Heart left ventricle (tissue), 16 donors: ENCODE measurements around the gene POTEF. TPM values are rescaled to one million over a fixed set of nuclear protein-coding genes. Genes with fewer than 3 reads are reported as not detected.
"Not testable (repeated sequence)": the region's sequence is repeated elsewhere in the genome, so short reads cannot be mapped to it uniquely, and the experiment has no call there.

ENCODE experiments used
- ATAC-seq, 4 donors: fragments of 200-7000 bp; cut with Tn5 transposase; one replicate each; pipeline ENCODE4 v1.9.1; 2020 to 2022; ENCODE audit warnings: moderate library complexity in 4 of 4, mild to moderate bottlenecking in 3 of 4, moderate number of reproducible peaks in 1 of 4
- DNase-seq, 5 donors: peaks; one replicate each; pipeline ENCODE4 v3.0.0-alpha.2; 2020
- H3K27ac ChIP-seq, 12 donors: fragments of 200-600 bp; sonication (generic) in 4 of 12; one replicate each; pipeline versions ENCODE4 v1.5.0 to v1.8.0; 2016 to 2022; ENCODE audit warnings: mild to moderate bottlenecking in 2 of 12
- H3K27me3 ChIP-seq, 9 donors: fragments of 200-600 bp; sonication (generic) in 2 of 9; one replicate each; pipeline versions ENCODE4 v1.5.1 to v1.8.0; 2016 to 2022; ENCODE audit warnings: mild to moderate bottlenecking in 3 of 9
- H3K36me3 ChIP-seq, 9 donors: fragments of 200-600 bp; sonication (generic) in 2 of 9; one replicate each; pipeline versions ENCODE4 v1.5.0 to v1.8.0; 2018 to 2022; ENCODE audit warnings: mild to moderate bottlenecking in 2 of 9
- H3K4me1 ChIP-seq, 12 donors: fragments of 200-600 bp; sonication (generic) in 4 of 12; one replicate each; pipeline versions ENCODE4 v1.5.0 to v1.8.0; 2016 to 2022; ENCODE audit warnings: mild to moderate bottlenecking in 3 of 12
- H3K4me3 ChIP-seq, 12 donors: fragments of 200-600 bp; sonication (generic) in 4 of 12; one replicate each; pipeline versions ENCODE4 v1.5.0 to v1.8.0; 2017 to 2022; ENCODE audit warnings: mild to moderate bottlenecking in 9 of 12, moderate library complexity in 4 of 12
- H3K9me3 ChIP-seq, 12 donors: fragments of 200-600 bp; sonication (generic) in 4 of 12; one replicate each; pipeline versions ENCODE4 v1.5.0 to v1.8.0; 2016 to 2022; ENCODE audit warnings: mild to moderate bottlenecking in 1 of 12
- WGBS, 4 donors: extraction: QIAGEN DNeasy Blood & Tissue Kit in 2 of 4; methylation state at CpG; one replicate each; pipeline versions ENCODE4 v1.1.5 to v1.1.7; 2013 to 2018; 5-methylcytosine and 5-hydroxymethylcytosine counted together
- intact Hi-C, 10 donors: fragments of 100-400 bp; cut with DNase I; formaldehyde crosslinking; loops; one replicate each; pipeline versions ENCODE4 v1.11.1 to v1.14.2; 2022
- polyA plus RNA-seq, 2 donors: library from polyadenylated mRNA; stranded (reverse); fragments of 200-250 nt; gene quantifications; one replicate each; pipeline ENCODE4 v1.2.3, GENCODE V29; 2013
- total RNA-seq, 9 donors: library from RNA; depleted of rRNA in 2 of 9; stranded (reverse); fragments of >200 nt in 2 of 9; fragmentation: NEBNext Ultra II Directional in 3 of 9; extraction: Animal tissue kit (Norgen Biotek cat#: 25700) in 3 of 9; gene quantifications; one replicate each; pipeline versions ENCODE4 v1.1.0 to v1.2.4, GENCODE V29; 2016 to 2023
- donor health status: ischemic (EF 13 %, LVEDD 7.1; RV severe dilation, severe dysfunction).
- donor health status: healthy with polysubstance abuse.
- donor health status: DM: no; HTN: yes; CAD: no.
- donor health status: DM: no; HTN: no; CAD: no.
- donor health status: ischemic (EF 25% LVEDD 6.9; RV normal size, moderate dysfunction).
- donor health status: ischemic (EF 25% LVEDD 5.7; RV mildly dilated, moderate dysfunction).
- donor health status: healthy.
- donor health status: DM: yes; HTN: yes; CAD: no.
- donor health status: ischemic (EF 35%, LVEDD 5.7; RV mildly dilated, moderate dysfunction).
- donor health status: nonischemic (EF 11% LVEDD 7.7; RV severe dilation, severe dysfunction).
- donor health status: DM: yes; HTN: yes; CAD: no.
- donor health status: PGD.
- donor health status: ischemic (EF 29% LVEDD 5.4; RV normal size, mild dysfunction).
- donor health status: nonischemic (EF 23%, LVEDD 6.1; RV moderate dilation, normal function).

POTEF gene
- total and polyA plus RNA-seq, 11 donors: not detected

DNA sequence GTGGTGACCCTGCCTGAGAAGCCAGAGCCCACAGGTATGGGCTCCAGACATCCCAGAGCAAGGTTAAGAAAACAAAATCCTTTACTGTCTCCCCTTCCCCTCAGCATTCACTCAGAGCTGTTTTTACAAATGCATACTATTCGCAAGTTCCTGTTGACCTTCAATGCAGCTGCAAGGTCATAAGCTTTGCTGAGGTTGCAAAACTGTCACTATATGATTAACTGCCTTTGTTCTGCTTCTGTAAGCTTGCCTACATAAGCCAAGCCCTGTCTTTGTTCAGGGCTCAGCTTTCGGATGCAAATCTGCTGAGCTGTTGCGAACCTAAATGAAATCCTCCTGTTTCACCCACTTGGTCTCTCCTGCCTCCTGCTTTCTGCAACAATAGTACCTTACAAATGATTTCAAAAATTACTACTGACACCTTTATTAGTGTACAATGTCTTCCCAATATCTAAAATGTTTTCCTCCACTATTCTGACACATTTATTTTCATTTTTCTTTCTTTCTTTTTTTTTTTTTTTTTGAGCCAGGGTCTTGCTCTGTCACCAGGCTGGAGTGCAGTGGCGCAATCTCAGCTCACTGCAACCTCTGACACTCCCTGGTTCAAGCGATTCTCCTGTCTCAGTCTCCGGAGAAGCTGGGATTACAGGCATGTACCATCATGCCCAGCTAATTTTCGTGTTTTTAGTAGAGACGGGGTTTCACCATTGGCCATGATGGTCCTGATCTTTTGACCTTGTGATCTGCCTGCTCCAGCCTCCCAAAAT lies 26.2 kb downstream of the POTEF start:
- WGBS, 4 donors: 61 to 84% (median 76%) methylated on average over 6 to 8 of the region's 8 CpGs
- H3K36me3 ChIP-seq, intact Hi-C loops, H3K27ac ChIP-seq, H3K27me3 ChIP-seq, ATAC-seq, DNase-seq, H3K4me1 ChIP-seq, H3K9me3 ChIP-seq, H3K4me3 ChIP-seq: not testable (repeated sequence)

DNA sequence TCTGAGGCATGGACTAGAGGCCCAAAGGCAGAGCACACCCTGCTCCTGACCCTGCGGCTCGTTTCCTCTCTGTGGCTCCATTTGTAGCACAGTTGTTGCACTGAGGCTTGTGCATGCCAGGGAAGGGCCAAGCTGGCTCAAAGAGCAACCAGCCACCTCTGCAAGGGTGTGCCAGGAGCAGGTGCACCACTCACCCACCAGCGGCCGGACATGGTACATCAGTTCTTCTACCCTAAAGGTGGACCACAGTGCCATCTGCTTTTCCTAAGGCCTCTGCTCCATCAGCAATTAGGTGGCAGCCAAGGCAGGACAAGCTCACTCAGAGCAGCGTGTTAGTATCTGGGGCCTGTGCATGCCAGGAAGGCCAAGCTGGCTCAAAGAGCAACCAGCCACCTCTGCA lies 66.4 kb downstream of the POTEF start:
- H3K36me3 ChIP-seq, H3K9me3 ChIP-seq, DNase-seq, H3K4me1 ChIP-seq, intact Hi-C loops, H3K27me3 ChIP-seq, H3K27ac ChIP-seq, H3K4me3 ChIP-seq, ATAC-seq: not testable (repeated sequence)
- WGBS, 4 donors: 90 to 92% (median 92%) methylated on average over 2 to 5 of the region's 5 CpGs; no CpG with 5 or more reads in 1 of the 4 donors

DNA sequence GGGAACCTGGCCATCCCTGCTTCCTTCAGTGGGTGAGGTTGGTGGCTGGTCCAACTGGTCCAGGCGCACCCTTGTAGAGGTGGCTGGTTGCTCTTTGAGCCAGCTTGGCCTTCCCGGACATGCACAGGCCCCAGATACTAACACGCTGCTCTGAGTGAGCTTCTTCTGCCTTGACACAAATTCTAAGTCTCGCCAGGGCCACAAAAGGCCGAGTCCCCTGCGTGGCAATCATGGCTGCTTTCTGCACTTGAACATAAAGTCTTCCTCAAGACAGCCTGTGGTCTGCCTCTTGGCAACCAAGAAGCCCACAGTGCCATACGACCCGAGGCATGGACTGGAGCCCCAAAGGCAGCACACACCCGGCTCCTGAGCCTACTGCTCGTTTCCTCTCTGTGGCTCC lies 69.0 kb downstream of the POTEF start:
- H3K4me1 ChIP-seq, intact Hi-C loops, H3K36me3 ChIP-seq, H3K27me3 ChIP-seq, H3K4me3 ChIP-seq, ATAC-seq, H3K27ac ChIP-seq, H3K9me3 ChIP-seq: not testable (repeated sequence)
- peak in 1 of 5 donors; percentile 24 for DNase-seq
- 80 to 91% (median 87%) methylated on average over 5 to 6 of the region's 10 CpGs; no CpG with 5 or more reads in 1 of the 4 donors for WGBS, 4 donors

DNA sequence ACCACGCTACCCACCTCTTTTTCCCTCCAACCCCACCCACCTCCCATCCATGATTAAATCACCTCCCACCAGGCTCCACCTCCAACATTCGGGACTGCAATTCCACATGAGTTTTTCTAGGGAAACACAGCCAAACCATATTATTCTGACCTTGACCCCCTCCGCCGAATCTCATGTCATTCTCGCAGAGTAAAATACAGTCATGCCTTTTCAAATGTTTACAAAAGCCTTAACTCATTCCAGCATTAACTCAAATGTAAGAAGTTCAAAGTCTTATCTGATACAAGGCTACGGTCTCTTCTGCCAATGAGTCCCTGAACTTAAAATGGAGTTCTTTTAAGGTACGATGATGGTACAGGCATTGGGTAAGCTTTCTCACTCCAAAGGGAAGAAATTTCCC lies 72.7 kb downstream of the POTEF start:
- 58 to 79% (median 67%) methylated on average over 4 to 6 of the region's 7 CpGs for WGBS, 4 donors
- ATAC-seq, H3K4me1 ChIP-seq, H3K36me3 ChIP-seq, H3K9me3 ChIP-seq, DNase-seq, H3K27ac ChIP-seq, H3K27me3 ChIP-seq, H3K4me3 ChIP-seq, intact Hi-C loops: not testable (repeated sequence)

DNA sequence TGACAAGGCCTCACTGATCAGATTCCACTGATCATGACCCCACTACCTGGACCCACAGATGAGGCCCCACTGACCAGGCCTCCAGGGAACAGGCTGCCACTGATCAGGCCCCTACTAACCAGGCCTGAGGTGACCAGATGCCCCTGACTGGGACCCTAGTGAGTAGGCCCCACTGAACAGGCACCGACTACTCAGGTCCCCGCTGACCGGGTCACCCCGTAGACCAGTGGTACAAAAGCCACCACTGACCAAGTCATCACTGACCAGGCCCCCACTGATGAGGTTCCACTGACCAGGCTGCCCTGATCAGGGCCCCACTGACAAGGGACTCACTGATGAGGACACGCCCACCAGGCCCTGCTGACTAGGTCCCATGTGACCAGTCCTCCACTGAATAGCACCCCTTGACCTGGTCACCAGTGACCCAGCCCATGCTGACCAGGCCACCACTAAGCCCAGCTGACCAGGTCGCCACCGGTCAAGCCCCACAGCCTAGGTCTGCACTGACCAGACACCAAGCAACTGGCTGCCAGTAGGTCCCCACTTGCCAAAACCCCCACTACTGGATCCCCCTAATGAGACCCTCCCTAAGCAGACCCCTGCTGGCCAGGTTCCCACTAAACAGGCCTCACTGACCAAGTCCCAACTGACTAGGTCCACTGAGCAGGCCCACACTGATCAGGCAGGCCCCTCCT lies 75.7 kb downstream of the POTEF start:
- WGBS, 4 donors: 94 to 100% (median 98%) methylated on average over 2 to 7 of the region's 7 CpGs
- not testable (repeated sequence) for ATAC-seq

DNA sequence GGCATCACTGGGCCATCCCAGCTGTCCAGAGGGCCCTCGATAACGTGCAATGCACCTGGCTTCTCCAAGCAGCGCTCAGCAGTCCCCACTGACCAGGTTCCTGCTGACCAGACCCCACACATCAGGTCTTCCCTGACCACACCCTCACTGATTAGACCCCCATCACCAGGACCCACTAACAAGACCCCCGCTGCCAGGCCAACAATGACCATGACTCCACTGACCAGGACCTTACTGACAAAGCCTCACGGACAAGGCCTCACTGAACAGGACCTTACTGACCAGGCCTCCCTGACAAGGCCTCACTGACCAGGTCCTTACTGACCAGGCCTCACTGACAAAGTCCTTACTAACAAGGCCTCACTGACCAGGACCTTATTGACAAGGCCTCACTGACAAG lies 76.6 kb downstream of the POTEF start:
- H3K9me3 ChIP-seq, H3K4me3 ChIP-seq, ATAC-seq, H3K27me3 ChIP-seq, H3K27ac ChIP-seq, H3K4me1 ChIP-seq, H3K36me3 ChIP-seq, intact Hi-C loops: not testable (repeated sequence)
- WGBS, 4 donors: 89 to 99% (median 95%) methylated on average over 2 to 3 of the region's 5 CpGs
- peak in 1 of 5 donors; percentile 44 for DNase-seq

More for the DNA sequence above, 75.7 kb downstream of the POTEF start:
- H3K4me3 ChIP-seq, intact Hi-C loops, H3K27ac ChIP-seq, H3K27me3 ChIP-seq, H3K4me1 ChIP-seq, H3K9me3 ChIP-seq, H3K36me3 ChIP-seq: not testable (repeated sequence)
- peak in 1 of 5 donors; percentile 51 for DNase-seq

DNA sequence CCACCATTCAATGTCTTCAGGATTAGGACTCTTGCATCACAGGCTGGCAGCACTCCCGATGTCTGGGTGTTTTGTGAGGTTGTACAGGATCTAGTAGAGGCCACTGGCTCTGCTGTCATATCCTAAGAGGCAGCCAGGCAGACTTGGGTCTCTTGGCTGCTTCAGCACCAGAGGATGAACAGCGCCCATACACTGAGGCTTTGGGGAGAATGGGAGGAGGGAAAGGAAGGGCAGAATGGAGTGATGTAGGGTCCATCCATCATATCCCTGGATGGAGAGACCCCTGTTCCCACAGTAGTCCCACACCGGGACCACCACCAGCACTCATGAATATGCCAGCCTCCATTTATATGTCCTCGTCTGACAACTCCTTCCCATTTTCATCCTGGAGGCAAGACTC lies 80.6 kb downstream of the POTEF start:
- intact Hi-C loops, H3K9me3 ChIP-seq, H3K36me3 ChIP-seq, H3K27me3 ChIP-seq, H3K4me1 ChIP-seq, ATAC-seq, H3K4me3 ChIP-seq, DNase-seq, H3K27ac ChIP-seq: not testable (repeated sequence)
- whole genome bisulfite sequencing, 4 donors: 17 to 40% (median 31%) methylated on average over 1 of the region's 4 CpGs

DNA sequence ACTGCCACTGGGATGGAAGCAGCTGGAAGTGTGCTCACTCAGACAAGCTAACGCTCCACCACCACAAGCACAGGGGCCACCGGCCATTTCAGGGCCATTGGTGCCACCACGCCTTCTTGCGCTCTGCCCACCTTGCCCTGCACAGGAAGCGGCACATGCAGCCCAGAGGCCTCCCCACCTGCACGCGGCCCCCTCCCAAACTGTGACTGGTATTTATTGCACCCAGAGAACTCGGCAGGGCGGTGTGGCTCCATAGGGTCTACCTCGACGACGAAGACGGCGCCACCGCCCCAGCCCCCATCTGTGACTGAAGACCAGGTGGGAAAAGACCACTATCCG lies 90.8 kb downstream of the POTEF start:
- peaks cover 0 to 16% (median 0%) of the 10 kb centered on the region in 9 donors for H3K27me3 ChIP-seq
- H3K36me3 ChIP-seq, H3K9me3 ChIP-seq, H3K27ac ChIP-seq, H3K4me1 ChIP-seq, intact Hi-C loops, ATAC-seq, H3K4me3 ChIP-seq: not testable (repeated sequence)
- WGBS, 4 donors: 82 to 100% (median 95%) methylated on average over 4 to 16 of the region's 16 CpGs; no CpG with 5 or more reads in 1 of the 4 donors
- peak in 1 of 5 donors; percentile 48 for DNase-seq

DNA sequence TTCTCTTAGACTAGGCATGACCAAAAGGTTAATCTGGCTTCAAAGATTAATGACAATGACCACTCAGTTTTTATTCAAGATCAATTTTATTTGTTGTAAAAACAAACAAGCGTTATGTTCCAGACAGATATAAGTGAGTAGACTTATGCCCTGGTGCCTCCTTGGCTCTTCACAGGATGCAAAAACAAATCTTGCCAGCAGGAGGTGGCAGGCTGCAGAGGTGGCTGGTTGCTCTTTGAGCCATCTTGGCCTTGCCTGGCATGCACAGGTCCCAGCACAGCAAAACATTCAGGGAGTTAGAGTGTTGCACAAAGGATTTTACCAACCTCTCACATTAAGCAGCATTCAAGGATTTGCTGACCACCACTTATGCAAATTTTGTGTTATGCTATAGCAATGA lies 103.1 kb downstream of the POTEF start:
- H3K36me3 ChIP-seq, H3K27me3 ChIP-seq, H3K27ac ChIP-seq, H3K9me3 ChIP-seq, intact Hi-C loops, H3K4me3 ChIP-seq, H3K4me1 ChIP-seq, ATAC-seq, DNase-seq: not testable (repeated sequence)
- 75 to 87% (median 82%) methylated on average over 1 of the region's 1 CpG for WGBS, 4 donors
